COLO668 (cell line): ENCODE measurements around the gene CENPF.

Source experiments
- DNase-seq: peaks from one replicate; lab custom pipeline; 2025; ENCODE audit not compliant: unreplicated experiment; lab: John Stamatoyannopoulos, UW

CENPF gene

DNA sequence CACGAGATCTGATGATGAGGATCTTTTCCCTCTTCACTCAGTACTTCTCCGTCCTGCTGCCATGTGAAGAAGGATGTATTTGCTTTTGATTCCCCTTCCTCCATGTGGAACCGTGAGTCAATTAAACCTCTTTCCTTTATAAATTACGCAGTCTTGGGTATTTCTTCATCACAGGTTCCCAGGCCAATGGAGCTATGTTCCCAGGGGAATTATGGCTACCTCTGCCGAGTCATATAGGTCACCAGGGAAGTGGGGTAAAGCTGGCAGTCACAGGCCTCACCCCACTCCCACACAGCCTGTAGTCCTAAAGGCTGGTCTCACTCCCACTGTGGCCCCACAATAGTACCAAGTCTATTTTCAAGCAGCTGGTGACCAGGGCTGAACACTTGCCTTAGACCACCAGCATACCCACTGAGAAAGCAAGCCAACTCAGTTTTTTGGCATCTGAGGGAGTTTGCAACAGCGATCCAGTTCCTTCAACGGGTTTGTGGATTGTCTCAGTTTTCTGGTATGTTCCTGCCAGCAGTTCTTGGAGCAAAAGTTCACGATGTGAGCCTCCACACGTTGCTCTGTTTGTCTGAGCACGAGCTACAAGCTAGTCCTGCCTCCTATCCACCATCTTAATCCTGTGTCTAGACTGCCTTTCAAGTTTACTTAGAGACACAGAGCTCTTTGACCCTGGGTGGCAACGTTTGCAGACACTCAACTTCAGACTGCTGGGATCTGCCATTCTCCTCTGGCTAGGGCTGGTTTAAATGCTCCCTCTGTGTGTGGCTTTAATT is 104.5 kb downstream of the CENPF start:
- no peak for DNase-seq

DNA sequence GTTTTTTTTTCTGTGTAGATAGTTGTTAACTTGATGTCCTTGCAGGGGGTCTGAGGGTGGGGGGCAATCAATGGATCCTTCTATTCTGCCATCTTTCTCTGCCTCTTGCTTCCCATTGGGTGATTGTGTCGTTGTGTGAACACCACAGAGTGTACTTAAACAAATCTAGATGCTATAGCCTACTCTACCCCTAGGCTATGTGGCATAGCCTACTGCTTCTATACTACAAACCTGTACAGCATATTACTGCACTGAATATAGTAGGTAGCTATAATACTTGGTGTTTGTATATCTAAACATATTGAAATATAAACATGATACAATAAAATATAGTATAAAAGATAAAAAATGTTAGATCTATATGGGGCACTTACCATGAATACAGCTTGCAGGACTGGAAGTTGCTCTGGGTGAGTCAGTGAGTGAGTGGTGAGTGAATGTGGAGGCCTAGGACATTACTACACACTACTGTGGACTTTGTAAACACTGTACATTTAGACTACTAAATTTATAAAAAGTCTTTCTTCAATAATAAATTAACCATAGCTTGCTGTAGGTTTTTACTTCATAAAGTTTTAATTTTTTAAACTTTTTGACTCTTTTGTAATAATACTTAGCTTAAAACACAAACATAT is 105.4 kb downstream of the CENPF start:
- no peak for DNase-seq

DNA sequence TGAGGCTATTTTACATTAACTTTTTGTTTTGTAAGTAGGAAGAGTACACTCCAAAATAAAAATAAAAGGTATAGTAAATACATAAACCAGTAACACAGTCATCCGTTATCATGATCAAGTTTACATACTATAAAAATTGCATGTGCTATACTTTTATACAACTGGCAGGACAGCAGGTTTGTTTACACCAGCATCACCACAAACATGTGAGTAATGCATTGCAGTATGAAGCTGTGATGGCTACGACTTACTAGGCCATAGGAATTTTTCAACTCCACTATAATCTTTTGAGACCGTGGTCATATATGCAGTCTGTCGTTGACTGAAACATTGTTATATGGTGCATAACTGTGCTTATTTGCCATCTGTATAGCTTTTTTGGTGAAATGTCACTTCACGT is 106.2 kb downstream of the CENPF start:
- no peak for DNase-seq

DNA sequence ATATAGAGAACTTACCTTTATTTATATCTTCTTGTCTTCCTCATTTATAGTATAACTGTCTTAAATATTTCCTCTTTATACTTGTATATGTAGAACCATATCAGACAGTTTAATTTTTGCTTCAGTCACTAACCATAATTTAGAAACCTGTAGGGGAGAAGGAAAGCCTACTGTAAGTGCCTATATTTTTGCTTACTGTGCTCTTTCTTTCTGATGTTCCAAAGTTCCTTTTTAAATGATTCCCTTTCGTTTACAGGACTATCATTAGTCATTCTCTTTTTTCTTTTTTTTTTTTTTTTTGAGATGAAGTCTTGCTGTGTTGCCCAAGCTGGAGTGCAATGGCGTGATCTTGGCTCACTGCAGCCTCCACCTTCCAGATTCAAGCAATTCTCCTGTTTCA is 109.7 kb downstream of the CENPF start:
- DNase-seq: no peak
